PFSK-1 (cell line): Measurements from ENCODE around the gene NAA15.

Experiments
- FOXP2 ChIP-seq: optimal IDR thresholded peaks from 2 replicates; pipeline ENCODE3; 2011; ENCODE audit warnings: borderline replicate concordance, control low read depth, inconsistent platforms; ENCODE audit not compliant: insufficient read depth; ENCODE audit errors: extremely low read length, extremely low read depth
- POLR2AphosphoS5 ChIP-seq: IDR thresholded peaks from 2 replicates; pipeline ENCODE4 v1.6.1; 2012; ENCODE audit warnings: low read depth, mild to moderate bottlenecking, control low read depth, low read length, moderate library complexity
- SIN3A ChIP-seq: IDR thresholded peaks from 2 replicates; pipeline ENCODE4 v1.6.1; 2012; ENCODE audit warnings: mild to moderate bottlenecking, low read length, moderate library complexity, borderline replicate concordance; ENCODE audit not compliant: insufficient read depth
- TAF1 ChIP-seq: IDR thresholded peaks from 2 replicates; pipeline ENCODE4 v1.6.1; 2012; ENCODE audit warnings: low read length, control low read depth, borderline replicate concordance; ENCODE audit not compliant: insufficient read depth
- TF ChIP-seq, protein P1 (sequence below), 2 experiments: IDR thresholded peaks; 2 replicates each; pipeline versions ENCODE4 v1.6.1 to v1.8.0; 2011 to 2012; ENCODE audit warnings: low read depth in 2 of 2, low read length in 2 of 2, control low read depth in 1 of 2, inconsistent platforms in 1 of 2, mild to moderate bottlenecking in 1 of 2, moderate library complexity in 1 of 2; ENCODE audit not compliant: insufficient read depth in 1 of 2

NAA15 gene

DNA sequence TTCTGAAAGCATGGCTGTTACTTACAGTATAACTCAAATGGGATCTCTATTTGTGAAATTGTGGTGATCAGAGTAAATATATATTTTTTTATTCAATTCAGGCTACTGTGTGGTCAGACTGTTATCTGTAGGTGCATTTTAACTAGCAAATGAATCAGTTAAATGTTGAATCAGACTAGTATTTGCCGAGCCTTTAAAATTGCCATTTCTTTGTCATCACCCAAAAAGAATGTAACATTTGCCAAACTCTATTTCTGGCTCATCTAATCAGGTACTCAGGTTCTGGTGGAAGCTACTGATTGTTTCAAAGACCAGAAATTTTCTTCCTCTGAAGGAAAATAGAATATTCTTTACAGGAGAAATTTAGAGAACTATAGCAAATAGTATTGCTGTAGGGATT is 1.8 kb upstream of the NAA15 start:
- TF ChIP-seq POLR2AphosphoS5 (no peak), FOXP2 (no peak), SIN3A (no peak), TAF1 (no peak)
- TF ChIP-seq, protein P1, sequence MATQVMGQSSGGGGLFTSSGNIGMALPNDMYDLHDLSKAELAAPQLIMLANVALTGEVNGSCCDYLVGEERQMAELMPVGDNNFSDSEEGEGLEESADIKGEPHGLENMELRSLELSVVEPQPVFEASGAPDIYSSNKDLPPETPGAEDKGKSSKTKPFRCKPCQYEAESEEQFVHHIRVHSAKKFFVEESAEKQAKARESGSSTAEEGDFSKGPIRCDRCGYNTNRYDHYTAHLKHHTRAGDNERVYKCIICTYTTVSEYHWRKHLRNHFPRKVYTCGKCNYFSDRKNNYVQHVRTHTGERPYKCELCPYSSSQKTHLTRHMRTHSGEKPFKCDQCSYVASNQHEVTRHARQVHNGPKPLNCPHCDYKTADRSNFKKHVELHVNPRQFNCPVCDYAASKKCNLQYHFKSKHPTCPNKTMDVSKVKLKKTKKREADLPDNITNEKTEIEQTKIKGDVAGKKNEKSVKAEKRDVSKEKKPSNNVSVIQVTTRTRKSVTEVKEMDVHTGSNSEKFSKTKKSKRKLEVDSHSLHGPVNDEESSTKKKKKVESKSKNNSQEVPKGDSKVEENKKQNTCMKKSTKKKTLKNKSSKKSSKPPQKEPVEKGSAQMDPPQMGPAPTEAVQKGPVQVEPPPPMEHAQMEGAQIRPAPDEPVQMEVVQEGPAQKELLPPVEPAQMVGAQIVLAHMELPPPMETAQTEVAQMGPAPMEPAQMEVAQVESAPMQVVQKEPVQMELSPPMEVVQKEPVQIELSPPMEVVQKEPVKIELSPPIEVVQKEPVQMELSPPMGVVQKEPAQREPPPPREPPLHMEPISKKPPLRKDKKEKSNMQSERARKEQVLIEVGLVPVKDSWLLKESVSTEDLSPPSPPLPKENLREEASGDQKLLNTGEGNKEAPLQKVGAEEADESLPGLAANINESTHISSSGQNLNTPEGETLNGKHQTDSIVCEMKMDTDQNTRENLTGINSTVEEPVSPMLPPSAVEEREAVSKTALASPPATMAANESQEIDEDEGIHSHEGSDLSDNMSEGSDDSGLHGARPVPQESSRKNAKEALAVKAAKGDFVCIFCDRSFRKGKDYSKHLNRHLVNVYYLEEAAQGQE (IDR thresholded peaks at IDR 0.05; ENCODE audit: insufficient read depth in 1 of 2, low read depth in 2 of 2, low read length in 2 of 2), result no peak

DNA sequence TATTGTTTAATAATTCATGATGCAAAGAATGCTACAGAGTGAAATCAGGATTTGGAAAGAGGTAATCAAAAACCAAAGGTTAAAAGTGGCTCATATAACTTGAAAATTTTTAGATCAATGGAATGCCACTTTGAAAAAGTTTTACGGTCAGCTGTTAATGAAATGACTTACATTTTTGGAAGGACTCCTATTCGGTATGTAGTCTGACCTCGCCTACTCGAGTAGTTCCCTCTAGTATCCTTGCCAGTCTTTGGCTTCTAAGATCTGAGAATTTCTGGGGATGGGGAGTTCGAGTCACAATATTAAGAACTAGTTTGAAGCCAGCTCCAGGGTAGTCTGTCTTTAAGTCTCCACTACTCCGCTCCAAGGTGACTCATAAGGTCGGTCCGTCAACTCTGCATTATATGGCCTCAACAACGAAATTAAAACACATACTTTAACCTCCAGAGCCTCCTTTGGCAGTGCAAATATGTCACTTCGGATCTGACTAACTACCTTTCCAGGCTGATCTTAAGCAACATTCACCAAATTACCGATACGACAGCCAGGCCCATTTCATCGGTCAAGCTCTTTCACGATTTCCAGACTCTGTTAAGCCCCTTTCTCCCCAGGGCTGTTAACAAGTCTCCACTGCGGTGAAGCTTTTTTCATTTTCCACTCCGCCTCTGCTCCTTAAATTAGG is 733 bp upstream of the NAA15 start:
- 0 out of 2 replicates have a peak, but pooled peaks have one; percentile 34 for TF ChIP-seq SIN3A
- no peak for TF ChIP-seq FOXP2
- no peak for TF ChIP-seq TAF1
- TF ChIP-seq, protein P1 (IDR thresholded peaks at IDR 0.05; ENCODE audit: insufficient read depth in 1 of 2, low read depth in 2 of 2, low read length in 2 of 2), result no peak
- TF ChIP-seq POLR2AphosphoS5, result no peak

DNA sequence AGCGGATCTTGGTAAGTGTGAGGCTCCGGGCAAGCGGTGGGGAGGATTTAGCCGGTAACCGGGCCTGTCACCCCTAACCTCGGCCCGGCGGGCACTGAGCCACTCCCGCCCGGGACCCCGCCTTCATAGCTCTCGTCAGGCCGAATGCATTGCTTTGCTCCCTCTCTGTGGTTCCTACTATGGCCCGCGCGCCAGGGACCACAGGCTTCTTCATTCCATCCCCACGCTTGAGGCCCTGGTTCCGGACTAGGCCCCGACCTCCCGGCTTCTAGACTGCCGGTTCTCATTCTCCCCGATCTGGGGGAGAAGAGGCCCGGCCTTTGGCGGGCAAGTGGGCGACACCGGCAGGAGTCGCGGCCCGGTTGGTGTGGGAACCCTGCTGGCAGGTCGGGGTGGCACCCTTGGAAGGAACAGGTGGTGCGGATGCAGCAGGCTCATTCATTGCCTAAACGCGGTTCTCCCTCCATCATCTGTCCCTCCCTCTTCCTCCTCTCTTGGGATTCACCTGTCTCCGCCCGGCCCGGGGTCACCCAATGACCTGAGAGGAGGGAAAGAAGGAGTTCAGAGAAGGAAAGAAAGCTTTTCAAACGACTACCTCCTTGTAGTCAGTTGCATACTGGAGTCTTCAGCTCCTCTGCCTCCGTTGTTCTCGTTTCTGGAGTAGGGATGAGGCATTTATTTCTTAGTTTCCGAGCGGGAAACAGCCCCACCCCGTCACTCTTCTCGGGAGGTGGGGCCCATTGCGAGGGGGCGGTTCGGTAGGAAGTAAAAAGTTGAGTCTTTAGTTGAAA is 711 bp downstream of the NAA15 start, which contains the start of gene NDUFC1:
Gene NDUFC1, minus strand, starts transcription at position 657 of the 791 bp plus-strand sequence. CDS start 6,679 bp downstream, outside the sequence.
- TF ChIP-seq, protein P1 (IDR thresholded peaks at IDR 0.05; ENCODE audit: insufficient read depth in 1 of 2, low read depth in 2 of 2, low read length in 2 of 2), result no peak
- no peak for TF ChIP-seq FOXP2
- TF ChIP-seq SIN3A, result peak; percentile 54; the same call in 1 of the 2 replicates
- peak; percentile 63; the same call in 1 of the 2 replicates for TF ChIP-seq POLR2AphosphoS5
- peak; percentile 35; the same call in 1 of the 2 replicates for TF ChIP-seq TAF1

DNA sequence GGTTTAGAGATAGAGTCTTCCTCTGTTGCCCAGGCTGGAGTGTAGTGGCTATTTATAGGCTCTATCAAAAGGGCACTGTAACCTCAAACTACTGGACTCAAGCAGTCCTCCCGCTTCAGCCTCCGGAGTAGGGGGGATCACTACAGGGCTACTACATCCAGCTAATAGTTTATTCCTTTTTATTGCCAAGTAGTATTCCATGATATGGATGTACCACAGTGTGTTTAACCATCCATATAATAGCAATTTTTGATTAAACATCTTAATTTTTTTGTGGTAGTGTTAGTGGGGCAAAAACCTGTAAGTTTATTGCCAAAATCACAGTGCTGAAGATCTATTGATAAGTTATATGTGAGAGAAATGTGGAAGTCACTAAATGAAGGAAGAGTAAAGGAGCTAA is 3.6 kb downstream of the NAA15 start:
- TF ChIP-seq, protein P1 (IDR thresholded peaks at IDR 0.05; ENCODE audit: insufficient read depth in 1 of 2, low read depth in 2 of 2, low read length in 2 of 2), result no peak
- TF ChIP-seq POLR2AphosphoS5 (no peak), TAF1 (no peak), SIN3A (no peak), FOXP2 (no peak)
